ENCODE data around the gene CCL8. TPM values are rescaled to one million over a fixed set of nuclear protein-coding genes. Genes with fewer than 3 reads are reported as not detected.
"Not testable (repeated sequence)": the region's sequence is repeated elsewhere in the genome, so short reads cannot be mapped to it uniquely, and the experiment has no call there.

CCL8 gene
- total RNA-seq, 2 experiments from 2014 or later: not detected

DNA sequence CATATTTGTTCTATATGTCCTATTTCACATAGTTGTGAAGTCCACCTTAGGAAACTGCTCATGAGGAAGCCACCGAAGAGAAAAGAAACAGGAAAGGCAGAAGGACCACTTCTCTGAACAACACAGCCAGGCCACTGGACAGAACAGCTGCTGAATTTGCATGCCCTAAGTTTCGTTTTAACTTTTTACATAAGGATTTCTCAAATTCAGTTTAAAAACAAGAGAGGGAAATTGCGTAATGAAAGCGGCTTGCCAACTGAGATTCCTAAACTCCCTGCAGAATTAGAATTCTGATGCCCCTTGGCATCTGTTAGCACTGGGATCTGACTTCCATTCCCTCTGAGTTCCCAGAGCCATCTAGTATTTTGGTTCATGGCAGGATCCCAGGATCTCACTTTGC lies 5.0 kb upstream of the CCL8 start:
- ATAC-seq (no peak), DNase-seq (no peak)
- Mint-ChIP-seq H3K36me3 (ENCODE audit: low read depth) (no peaks in the 10 kb centered on the region), H3K9me3 (ENCODE audit: low read depth) (no peaks in the 10 kb centered on the region), H3K4me3 (no peak overlapping the region), H3K27ac (no peak overlapping the region), H3K4me1 (no peaks in the 10 kb centered on the region), H3K27me3 (peaks cover 18% of the 10 kb centered on the region)
- intact Hi-C loops (cut with DNase I, micrococcal nuclease): no loop called here
- CTCF ChIA-PET: no interaction called here
- POLR2A ChIA-PET: no interaction called here

DNA sequence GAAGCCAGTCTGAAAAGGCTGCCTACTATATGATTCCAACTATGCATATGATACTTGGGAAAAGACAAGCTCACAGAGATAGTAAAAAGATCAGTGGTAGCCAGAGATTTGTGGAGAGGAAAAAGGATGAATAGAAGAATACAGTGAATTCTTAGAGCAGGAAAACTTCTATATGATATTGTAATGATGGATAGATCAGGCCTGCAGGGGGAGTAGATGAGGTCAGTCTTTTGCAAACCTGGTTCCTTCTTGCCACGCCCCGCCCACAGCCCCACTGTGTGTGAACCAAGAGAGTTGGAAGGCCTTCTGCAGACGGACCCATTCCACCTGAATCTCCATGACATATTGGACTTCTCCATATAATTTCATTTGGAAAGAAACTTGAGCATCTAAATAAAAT lies 761 bp upstream of the CCL8 start:
- CTCF ChIA-PET: interaction anchor here (0.6 to 3.2 kb wide), 2 partner anchors 12 to 42 kb away, joined by 3 to 10 read pairs; no protein-coding TSS in a partner anchor

DNA sequence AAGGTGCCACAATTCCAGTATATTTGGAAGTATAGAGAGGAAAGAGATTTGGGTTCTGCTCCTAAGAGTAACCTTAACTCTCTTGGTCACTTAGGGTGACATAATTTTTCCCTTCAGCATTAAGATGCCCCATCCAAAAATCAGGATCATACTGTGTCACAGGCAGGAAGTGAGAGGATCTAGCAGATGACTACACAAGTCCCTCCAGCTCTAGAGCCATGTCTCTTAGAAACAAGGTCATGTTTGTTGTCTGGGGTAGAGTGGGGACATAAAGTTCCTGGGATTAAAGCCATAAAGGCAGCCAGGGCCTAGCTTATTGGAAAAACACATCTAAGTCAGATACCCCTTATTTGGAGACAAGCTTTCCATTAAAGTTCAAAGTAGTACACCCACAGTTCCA lies 2.7 kb downstream of the CCL8 start:
- Mint-ChIP-seq H3K4me1 (no peaks in the 10 kb centered on the region), H3K27me3 (peaks cover 9% of the 10 kb centered on the region)
- CTCF ChIA-PET: interaction anchor here (1.1 to 1.2 kb wide), 2 partner anchors 32 to 121 kb away, joined by 3 read pairs; no protein-coding TSS in a partner anchor

More for the DNA sequence above, 761 bp upstream of the CCL8 start:
- Mint-ChIP-seq H3K36me3 (ENCODE audit: low read depth) (no peaks in the 10 kb centered on the region), H3K27ac (no peak overlapping the region), H3K4me3 (no peak overlapping the region), H3K27me3 (peaks cover 6% of the 10 kb centered on the region), H3K4me1 (no peaks in the 10 kb centered on the region), H3K9me3 (ENCODE audit: low read depth) (no peaks in the 10 kb centered on the region)
- DNase-seq: peak; percentile 38
- no peak for ATAC-seq
- intact Hi-C loops (cut with DNase I, micrococcal nuclease): no loop called here
- POLR2A ChIA-PET: no interaction called here

GRCh38 chr17:34327580-34327979 lies 8.3 kb downstream of the CCL8 start:
- H3K9me3 Mint-ChIP-seq (ENCODE audit: low read depth); H3K36me3 Mint-ChIP-seq (ENCODE audit: low read depth); DNase-seq; H3K4me1 Mint-ChIP-seq; H3K27ac Mint-ChIP-seq; ATAC-seq; intact Hi-C loops (cut with DNase I, micrococcal nuclease); H3K4me3 Mint-ChIP-seq; POLR2A ChIA-PET: not testable (repeated sequence)
- CTCF ChIA-PET: interaction anchor here (1.8 kb wide), 1 partner anchor 35 kb away, joined by 9 read pairs; the partner anchor contains the start of gene CCL1
- peaks cover 18% of the 10 kb centered on the region for H3K27me3 Mint-ChIP-seq

More for the DNA sequence above, 2.7 kb downstream of the CCL8 start:
- H3K36me3 Mint-ChIP-seq (ENCODE audit: low read depth): no peaks in the 10 kb centered on the region
- DNase-seq: no peak
- intact Hi-C loops (cut with DNase I, micrococcal nuclease): no loop called here
- no peak overlapping the region for H3K27ac Mint-ChIP-seq
- POLR2A ChIA-PET: no interaction called here
- no peak overlapping the region for H3K4me3 Mint-ChIP-seq
- H3K9me3 Mint-ChIP-seq (ENCODE audit: low read depth): peaks cover 7% of the 10 kb centered on the region
- no peak for ATAC-seq

- CTCF ChIA-PET: no interaction called here
- H3K27ac Mint-ChIP-seq: no peak overlapping the region
- H3K27me3 Mint-ChIP-seq: peaks cover 26% of the 10 kb centered on the region
- no peaks in the 10 kb centered on the region for H3K4me1 Mint-ChIP-seq
- ATAC-seq: no peak
- H3K9me3 Mint-ChIP-seq (ENCODE audit: low read depth): peaks cover 2% of the 10 kb centered on the region
- DNase-seq: no peak
- H3K4me3 Mint-ChIP-seq: no peak overlapping the region
- intact Hi-C loops (cut with DNase I, micrococcal nuclease): no loop called here
- H3K36me3 Mint-ChIP-seq (ENCODE audit: low read depth): no peaks in the 10 kb centered on the region
- POLR2A ChIA-PET: no interaction called here
These were observed 18.5 kb downstream of the CCL8 start for GRCh38 chr17:34337701-34338100.

DNA sequence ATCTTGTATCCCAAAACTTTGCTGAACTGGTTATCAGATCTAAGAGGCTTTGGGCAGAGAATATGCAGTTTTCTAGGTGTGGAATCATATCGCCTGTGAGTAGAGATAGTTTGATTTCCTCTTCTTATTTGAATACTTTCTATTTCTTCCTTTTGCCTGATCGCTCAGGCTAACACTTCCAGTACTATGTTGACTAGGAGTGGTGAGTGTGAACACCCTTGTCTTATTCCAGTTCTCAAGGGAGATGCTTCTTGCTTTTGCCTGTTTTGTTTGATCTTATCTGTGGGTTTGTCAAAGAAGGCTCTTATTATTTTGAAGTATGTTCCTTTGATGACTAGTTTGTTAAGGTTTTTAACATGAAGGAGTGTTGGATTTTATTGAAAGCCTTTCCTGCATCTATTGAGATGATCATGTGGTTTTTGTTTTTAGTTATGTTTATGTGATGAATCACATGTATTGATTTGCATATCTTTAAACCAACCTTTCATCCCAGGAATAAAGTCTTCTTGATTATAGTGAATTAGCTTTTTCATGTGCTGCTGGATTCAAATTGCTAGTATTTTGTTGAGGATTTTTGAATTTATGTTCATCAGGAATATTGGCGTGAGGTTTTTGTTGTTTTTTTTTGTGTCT lies 20.0 kb downstream of the CCL8 start:
- ATAC-seq (no peak), DNase-seq (no peak)
- Mint-ChIP-seq H3K4me3 (no peak overlapping the region), H3K27me3 (peaks cover 36% of the 10 kb centered on the region), H3K36me3 (ENCODE audit: low read depth) (no peaks in the 10 kb centered on the region), H3K4me1 (no peaks in the 10 kb centered on the region), H3K9me3 (ENCODE audit: low read depth) (peaks cover 2% of the 10 kb centered on the region), H3K27ac (no peak overlapping the region)
- intact Hi-C loops (cut with DNase I, micrococcal nuclease): no loop called here
- CTCF ChIA-PET: interaction anchor here (0.6 to 0.7 kb wide), 2 partner anchors 648 to 980 kb away, joined by 3 read pairs; no protein-coding TSS in a partner anchor
- POLR2A ChIA-PET: no interaction called here

DNA sequence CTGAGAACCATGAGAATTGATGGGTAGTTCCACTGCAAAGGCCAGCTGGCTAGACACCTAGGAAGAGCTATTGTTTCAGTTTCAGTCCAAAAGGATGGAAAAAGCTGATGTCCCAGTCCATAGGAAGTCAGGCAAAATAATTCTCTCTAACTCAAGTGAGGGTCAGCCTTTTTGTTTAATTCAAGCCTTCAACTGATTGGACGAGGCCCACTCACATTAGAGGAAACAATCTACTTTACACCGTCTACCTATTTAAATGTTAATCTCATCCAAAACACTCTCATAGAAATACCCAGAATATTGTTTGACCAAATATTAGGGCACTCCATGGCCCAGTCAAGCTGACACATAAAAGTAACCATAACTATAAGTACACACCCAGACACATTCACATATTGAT lies 22.7 kb downstream of the CCL8 start:
- CTCF ChIA-PET: interaction anchor here (1.3 kb wide), 1 partner anchor 20 kb away, joined by 4 read pairs; no protein-coding TSS in a partner anchor
- Mint-ChIP-seq H3K4me1 (no peaks in the 10 kb centered on the region), H3K9me3 (ENCODE audit: low read depth) (no peaks in the 10 kb centered on the region), H3K27ac (no peak overlapping the region), H3K4me3 (no peak overlapping the region), H3K27me3 (peaks cover 39% of the 10 kb centered on the region), H3K36me3 (ENCODE audit: low read depth) (no peaks in the 10 kb centered on the region)
- POLR2A ChIA-PET: no interaction called here
- ATAC-seq (no peak), DNase-seq (no peak)
- intact Hi-C loops (cut with DNase I, micrococcal nuclease): no loop called here

- Mint-ChIP-seq H3K4me1 (no peaks in the 10 kb centered on the region), H3K4me3 (no peak overlapping the region), H3K9me3 (ENCODE audit: low read depth) (no peaks in the 10 kb centered on the region), H3K27ac (no peak overlapping the region), H3K36me3 (ENCODE audit: low read depth) (no peaks in the 10 kb centered on the region), H3K27me3 (peaks cover 29% of the 10 kb centered on the region)
- intact Hi-C loops (cut with DNase I, micrococcal nuclease): no loop called here
- DNase-seq: no peak
- no peak for ATAC-seq
- ChIA-PET POLR2A (no interaction called here), CTCF (interaction anchor here (1.0 kb wide), 1 partner anchor 14 kb away, joined by 3 read pairs; no protein-coding TSS in a partner anchor)
These were observed 27.8 kb downstream of the CCL8 start for GRCh38 chr17:34347063-34347462.

- Mint-ChIP-seq H3K27me3 (peaks cover 19% of the 10 kb centered on the region), H3K9me3 (ENCODE audit: low read depth) (peaks cover 4% of the 10 kb centered on the region), H3K36me3 (ENCODE audit: low read depth) (no peaks in the 10 kb centered on the region), H3K27ac (no peak overlapping the region), H3K4me3 (no peak overlapping the region), H3K4me1 (no peaks in the 10 kb centered on the region)
- ATAC-seq (no peak), DNase-seq (no peak)
- POLR2A ChIA-PET: interaction anchor here (0.7 kb wide), 1 partner anchor 213 kb away, joined by 3 read pairs; no protein-coding TSS in a partner anchor
- intact Hi-C loops (cut with DNase I, micrococcal nuclease): no loop called here
- CTCF ChIA-PET: interaction anchor here (1.5 kb wide), 1 partner anchor 11 kb away, joined by 4 read pairs; no protein-coding TSS in a partner anchor
These were observed 30.5 kb downstream of the CCL8 start for GRCh38 chr17:34349751-34350150.

- Mint-ChIP-seq H3K4me1 (no peaks in the 10 kb centered on the region), H3K27ac (no peak overlapping the region), H3K4me3 (no peak overlapping the region), H3K27me3 (peaks cover 16% of the 10 kb centered on the region), H3K9me3 (ENCODE audit: low read depth) (peaks cover 4% of the 10 kb centered on the region), H3K36me3 (ENCODE audit: low read depth) (no peaks in the 10 kb centered on the region)
- ChIA-PET CTCF (no interaction called here), POLR2A (no interaction called here)
- ATAC-seq (no peak), DNase-seq (no peak)
- intact Hi-C loops (cut with DNase I, micrococcal nuclease): no loop called here
These were observed 31.9 kb downstream of the CCL8 start for GRCh38 chr17:34351096-34351495.

DNA sequence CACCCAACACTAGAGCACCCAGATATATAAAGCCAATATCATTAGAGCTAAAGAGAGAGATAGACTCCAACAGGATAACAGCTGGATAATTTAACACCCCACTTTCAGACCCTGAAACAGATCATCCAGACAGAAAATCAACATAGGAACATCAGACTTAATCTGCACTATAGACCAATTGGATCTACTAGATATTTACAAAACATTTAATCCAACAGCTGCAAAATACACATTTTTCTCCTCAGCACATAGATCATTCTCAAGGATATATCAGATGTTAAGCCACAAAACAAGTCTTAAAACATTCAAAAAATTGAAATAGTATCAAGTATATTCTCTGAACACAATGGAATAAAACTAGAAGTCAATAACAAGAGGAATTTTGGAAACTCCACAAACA lies 33.0 kb downstream of the CCL8 start:
- CTCF ChIA-PET: interaction anchor here (0.5 to 2.3 kb wide), 2 partner anchors 9 to 67 kb away, joined by 3 to 11 read pairs; no protein-coding TSS in a partner anchor
- Mint-ChIP-seq H3K9me3 (ENCODE audit: low read depth) (peaks cover 4% of the 10 kb centered on the region), H3K4me1 (no peaks in the 10 kb centered on the region), H3K4me3 (no peak overlapping the region), H3K27me3 (peaks cover 14% of the 10 kb centered on the region), H3K36me3 (ENCODE audit: low read depth) (no peaks in the 10 kb centered on the region), H3K27ac (no peak overlapping the region)
- no peak for ATAC-seq
- intact Hi-C loops (cut with DNase I, micrococcal nuclease): no loop called here
- no peak for DNase-seq
- POLR2A ChIA-PET: no interaction called here

DNA sequence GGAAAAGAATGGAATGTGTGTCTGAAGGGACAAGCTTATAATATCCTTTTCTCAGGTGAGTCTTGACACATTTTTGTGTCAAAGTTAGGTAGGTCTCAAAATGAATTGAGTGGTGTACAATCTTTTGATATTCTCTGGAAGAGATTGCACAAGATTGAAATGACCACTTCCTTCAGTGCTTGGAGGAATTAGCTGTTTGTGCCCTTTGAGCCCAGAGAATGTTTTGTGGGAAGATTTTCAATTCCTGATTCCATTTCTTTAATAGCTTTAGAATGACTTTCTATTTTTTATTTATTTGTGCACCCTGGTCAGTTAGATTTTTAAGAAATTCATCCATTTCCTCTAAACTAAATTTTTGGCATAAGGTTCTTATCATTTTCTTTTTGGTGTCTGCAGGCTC lies 35.4 kb downstream of the CCL8 start:
- peaks cover 4% of the 10 kb centered on the region for H3K9me3 Mint-ChIP-seq (ENCODE audit: low read depth)
- H3K4me1 Mint-ChIP-seq: no peaks in the 10 kb centered on the region
- ChIA-PET CTCF (interaction anchor here (0.7 to 1.9 kb wide), 7 partner anchors 10 to 182 kb away, joined by 3 to 13 read pairs (median 5); no protein-coding TSS in a partner anchor), POLR2A (no interaction called here)
- no peaks in the 10 kb centered on the region for H3K36me3 Mint-ChIP-seq (ENCODE audit: low read depth)
- no peak overlapping the region for H3K27ac Mint-ChIP-seq
- peaks cover 13% of the 10 kb centered on the region for H3K27me3 Mint-ChIP-seq
- DNase-seq (no peak), ATAC-seq (no peak)
- intact Hi-C loops (cut with DNase I, micrococcal nuclease): no loop called here
- no peak overlapping the region for H3K4me3 Mint-ChIP-seq

Measured in activated CD4-positive, alpha-beta T cell treated with anti-CD3 and anti-CD28 coated beads for 36 hours (primary cell).